CD4-positive, alpha-beta T cell treated with Interleukin-17A for 4 hours (primary cell): ENCODE measurements around the gene MAN1A1.

Experiments used
- DNase-seq: peaks from one replicate; pipeline ENCODE4 v3.0.0-alpha.2; 2020; ENCODE audit warnings: mixed read lengths

The MAN1A1 gene

GRCh38 chr6:119345114-119345513, 4.4 kb downstream of the MAN1A1 start:
- DNase-seq, result no peak

GRCh38 chr6:119344306-119344705, 5.3 kb downstream of the MAN1A1 start:
- DNase-seq, result no peak

DNA sequence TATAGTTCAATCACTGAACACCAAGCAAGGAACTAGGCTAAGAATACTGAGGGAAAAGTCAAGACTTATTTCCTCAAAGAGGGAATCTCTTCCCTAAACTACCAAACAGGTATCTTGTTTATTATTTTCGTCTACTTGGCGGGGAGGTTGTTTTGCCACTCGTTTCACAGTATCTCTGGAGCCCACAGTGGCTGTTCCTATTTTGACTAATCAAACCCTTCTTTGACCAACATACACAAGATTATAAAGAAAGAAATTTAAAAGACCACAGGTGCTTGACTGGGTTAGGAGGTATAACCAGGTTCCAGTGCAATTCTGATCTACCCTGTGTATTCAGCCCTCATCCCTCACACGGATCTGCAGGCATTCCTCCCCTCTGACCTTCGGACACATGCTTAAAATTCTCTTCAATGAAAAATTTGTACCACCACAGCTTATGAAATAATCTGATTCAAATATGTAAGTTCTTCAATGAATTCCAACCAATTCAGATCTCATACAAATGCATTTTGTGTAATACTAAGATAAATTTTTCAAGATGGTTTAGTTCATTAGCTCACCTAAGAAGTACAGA, 5.9 kb downstream of the MAN1A1 start:
- DNase-seq, result no peak

- DNase-seq, result no peak
Measured at GRCh38 chr6:119343167-119343566, 6.4 kb downstream of the MAN1A1 start.

- DNase-seq, result no peak
Measured at GRCh38 chr6:119342430-119342829, 7.1 kb downstream of the MAN1A1 start.

- no peak for DNase-seq
Measured at GRCh38 chr6:119340796-119341487, 8.6 kb downstream of the MAN1A1 start.

DNA sequence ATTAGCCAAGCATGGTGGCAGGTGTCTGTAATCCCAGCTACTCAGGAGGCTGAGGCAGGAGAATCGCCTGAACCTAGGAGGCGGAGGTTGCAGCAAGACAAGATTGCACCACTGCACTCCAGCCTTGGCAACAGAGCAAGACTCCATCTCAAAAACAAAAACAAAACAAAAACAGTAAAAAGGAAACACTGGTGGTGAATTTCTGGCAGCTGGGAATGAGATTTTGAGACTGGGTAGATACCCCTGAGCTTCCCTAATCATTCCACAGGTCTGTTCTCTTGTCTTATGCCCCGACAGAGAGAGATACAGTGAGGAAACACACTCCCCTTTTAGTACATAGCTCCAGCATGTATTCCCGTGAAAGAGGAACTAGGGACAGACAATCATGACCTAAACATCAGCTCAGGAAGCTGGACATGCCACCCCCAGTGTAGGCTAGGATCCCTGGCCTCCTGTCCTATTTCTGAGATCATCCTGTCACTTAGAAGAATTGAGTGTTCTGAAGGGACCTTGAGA, 9.6 kb downstream of the MAN1A1 start:
- no peak for DNase-seq

DNA sequence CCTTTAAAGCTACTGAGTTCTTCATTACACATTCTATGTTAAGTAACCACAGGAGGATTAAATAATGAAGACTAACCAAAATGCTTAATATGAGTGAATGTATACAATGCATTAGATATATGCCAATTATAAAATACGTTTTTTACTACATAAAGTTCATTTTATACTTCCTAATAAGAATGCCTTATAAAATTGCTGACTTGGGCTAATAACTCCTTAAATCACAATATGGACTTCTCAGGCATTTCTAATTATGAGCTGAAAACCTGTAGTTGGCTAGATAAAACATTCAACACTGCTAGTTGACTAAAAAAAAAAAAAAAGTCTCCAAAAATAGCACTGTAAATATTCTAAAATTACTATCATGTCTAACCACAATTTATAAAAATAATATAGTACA, 11.8 kb downstream of the MAN1A1 start:
- DNase-seq, result no peak

GRCh38 chr6:119337252-119337651, 12.3 kb downstream of the MAN1A1 start:
- no peak for DNase-seq

- no peak for DNase-seq
Measured at GRCh38 chr6:119334535-119335264, 14.9 kb downstream of the MAN1A1 start.

DNA sequence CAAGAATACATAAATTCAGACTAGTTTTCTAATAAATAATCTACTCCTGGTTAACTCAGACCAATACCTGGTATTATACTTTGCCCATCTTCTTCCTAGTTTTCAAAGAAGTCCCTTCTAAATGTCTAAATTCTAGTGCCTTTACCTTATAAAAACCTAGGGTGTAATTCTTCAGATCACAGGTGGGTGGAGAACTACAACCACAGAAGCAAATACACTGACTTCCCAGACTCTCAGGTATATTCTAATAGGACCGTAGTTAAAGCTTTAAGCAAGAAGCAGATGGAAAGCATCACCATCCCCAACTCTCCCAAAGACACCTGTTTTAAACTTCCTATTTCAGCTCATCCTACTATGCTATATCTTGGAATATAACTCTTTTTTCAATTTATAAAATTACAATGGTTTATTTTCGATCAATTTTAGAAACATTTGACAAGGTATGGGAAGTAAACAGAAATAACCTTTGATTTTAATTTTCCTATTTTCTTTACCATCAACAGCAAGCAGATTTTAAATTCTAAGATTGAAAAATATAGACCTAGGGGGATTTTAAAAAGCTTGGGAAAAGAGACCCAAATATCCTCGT, 15.8 kb downstream of the MAN1A1 start:
- no peak for DNase-seq

DNA sequence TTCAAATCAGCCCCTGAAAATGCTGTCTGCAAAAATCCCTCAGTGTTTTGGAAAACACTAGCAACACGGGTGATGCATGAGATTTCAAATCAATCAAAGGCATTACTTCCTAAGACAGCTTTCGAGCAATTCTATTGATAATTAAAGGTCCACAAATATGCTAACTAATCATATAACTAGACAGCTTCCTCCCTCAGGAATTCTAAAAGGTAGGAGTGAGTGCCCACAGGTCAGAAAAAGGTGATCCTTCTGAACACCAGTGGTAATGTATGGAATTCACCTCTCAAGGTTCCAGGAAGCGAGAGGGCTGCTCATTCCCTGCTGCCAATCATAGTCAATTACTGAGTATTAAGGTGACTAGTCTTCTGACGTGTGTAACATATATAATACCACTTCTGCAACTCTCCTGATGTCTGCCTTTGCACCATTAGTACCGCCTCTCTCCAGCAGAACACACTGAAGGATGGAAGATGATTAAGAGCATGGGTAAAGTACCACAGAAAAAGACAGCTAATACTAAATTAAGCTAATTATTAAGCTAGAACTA, 16.4 kb downstream of the MAN1A1 start:
- DNase-seq, result no peak

DNA sequence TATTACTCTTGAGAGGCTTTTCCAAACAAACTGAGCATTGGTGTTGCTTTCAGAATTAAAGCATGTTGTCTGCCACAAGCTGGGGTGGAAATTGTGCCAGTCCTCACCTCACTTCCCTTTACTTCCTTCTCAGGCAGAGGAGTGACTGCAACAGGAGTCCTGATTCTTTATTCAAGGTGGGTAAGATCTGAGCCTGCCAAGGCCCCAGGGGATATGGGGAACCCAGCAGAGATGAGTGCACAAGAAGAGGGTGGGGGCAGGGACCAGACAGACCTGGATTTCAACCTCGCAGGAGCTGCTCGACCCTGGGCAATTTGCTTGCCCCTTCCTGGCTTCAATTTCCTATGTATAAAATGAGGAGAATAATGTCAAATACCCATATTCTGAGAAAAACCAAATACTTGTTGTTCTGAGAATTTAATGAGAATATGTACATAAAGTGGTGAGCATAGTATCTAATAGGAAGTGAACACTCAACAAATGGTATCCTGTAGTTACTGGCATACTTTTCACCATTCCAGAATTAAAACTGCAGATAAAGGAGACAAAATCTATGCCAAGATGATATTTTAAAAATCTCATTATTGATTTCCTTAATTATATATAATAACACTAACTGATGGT, 17.8 kb downstream of the MAN1A1 start:
- DNase-seq, result no peak

- no peak for DNase-seq
Measured at GRCh38 chr6:119330520-119331113, 18.9 kb downstream of the MAN1A1 start.

DNA sequence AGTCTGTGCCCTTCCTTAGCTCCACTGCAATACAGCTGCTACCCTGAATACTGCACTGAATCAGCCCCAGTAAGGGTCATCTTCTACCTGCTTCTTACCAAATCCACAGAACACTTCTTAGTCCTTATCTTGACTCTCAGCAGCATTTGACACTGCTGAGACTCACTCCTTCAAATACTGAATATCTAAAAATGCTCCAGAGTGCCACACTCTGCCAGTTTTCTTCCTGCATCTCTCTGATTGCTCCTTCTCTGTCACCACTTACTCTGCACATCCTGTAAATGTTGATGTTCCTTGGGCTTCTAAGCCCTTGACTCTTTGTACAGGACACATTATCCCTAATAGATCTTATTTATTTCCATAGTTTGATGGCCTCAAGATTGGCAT, 19.8 kb downstream of the MAN1A1 start:
- DNase-seq, result no peak

DNA sequence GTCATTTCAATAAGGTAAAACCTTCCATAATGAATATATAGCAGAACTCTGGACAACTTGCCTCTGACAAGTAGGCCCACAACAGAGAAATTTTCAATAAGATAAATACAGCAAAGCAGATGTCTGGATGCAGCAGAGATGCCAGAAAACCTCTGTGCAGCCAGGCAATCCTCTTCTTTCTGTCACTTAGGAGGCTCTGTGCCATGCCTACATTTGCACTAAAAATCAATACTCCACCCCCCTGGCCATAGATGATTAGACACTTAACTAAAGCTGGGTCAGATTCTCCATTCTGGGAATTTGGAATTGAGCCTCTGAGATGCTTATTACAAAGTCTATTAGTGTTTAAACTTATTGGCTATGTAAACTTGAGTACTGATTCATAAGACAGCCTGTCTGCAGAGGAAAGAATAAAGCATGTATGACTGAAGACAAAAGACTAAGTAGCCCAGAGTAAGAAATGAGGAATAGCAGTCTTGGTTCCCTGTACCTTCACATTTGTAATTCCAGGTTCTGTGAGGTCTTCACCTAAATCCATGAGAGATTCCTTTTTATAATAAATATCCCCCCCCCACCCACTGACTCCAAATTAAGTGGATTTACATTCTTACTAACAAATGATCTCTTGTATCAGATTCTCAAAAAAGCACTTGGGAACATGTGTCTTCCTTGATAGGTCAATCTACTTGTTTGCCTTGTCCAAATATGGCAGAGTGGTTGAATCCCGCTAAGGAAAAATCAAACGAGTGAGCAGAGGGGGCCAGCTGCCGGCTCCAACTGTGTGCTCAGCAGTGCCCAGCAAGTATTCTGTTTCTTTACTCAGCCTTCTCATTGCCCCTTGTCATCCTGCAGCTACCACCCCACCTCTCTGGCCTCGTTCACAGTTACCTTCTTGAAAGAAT, 20.4 kb downstream of the MAN1A1 start:
- DNase-seq, result no peak

- no peak for DNase-seq
Measured at GRCh38 chr6:119328254-119328653, 21.3 kb downstream of the MAN1A1 start.

- DNase-seq, result no peak
Measured at GRCh38 chr6:119327810-119328209, 21.8 kb downstream of the MAN1A1 start.

- no peak for DNase-seq
Measured at GRCh38 chr6:119326291-119327005, 23.1 kb downstream of the MAN1A1 start.

- DNase-seq, result no peak
Measured at GRCh38 chr6:119325559-119326265, 23.8 kb downstream of the MAN1A1 start.
